IMR-90 (cell line): ENCODE measurements around the gene NKX6-1. TPM values are rescaled to one million over a fixed set of nuclear protein-coding genes. Genes with fewer than 3 reads are reported as not detected.

ENCODE experiments used
- ATAC-seq: fragments of 200-7000 bp; cut with Tn5 transposase; 2 replicates; pipeline ENCODE4 v1.9.1; 2020; ENCODE audit warnings: low read depth, mild to moderate bottlenecking, moderate library complexity
- BruUV-seq: library from RNA; stranded (reverse); fragments of 400-500 nt; replicated peaks from 2 replicates; lab custom pipeline; 2021; lab: Mats Ljungman, UMichigan
- CTCF ChIA-PET: fragments of 300-600 bp; formaldehyde crosslinking; extraction: SDS; loops from one replicate; lab custom pipeline; 2021; ENCODE audit warnings: antibody characterized with exemption; lab: Yijun Ruan, JAX
- POLR2A ChIA-PET: fragments of 300-600 bp; sonication (Branson Sonifier 250); formaldehyde crosslinking; loops from one replicate; lab custom pipeline; 2022; ENCODE audit warnings: antibody characterized with exemption; ENCODE audit not compliant: unreplicated experiment; lab: Charles Lee
- DNase-seq: peaks from one replicate; pipeline ENCODE4 v3.0.0; 2013
- H2AFZ ChIP-seq: replicated peaks from 2 replicates; pipeline ENCODE3; 2013; ENCODE audit warnings: low read length, mild to moderate bottlenecking; ENCODE audit not compliant: poor library complexity
- H2AK5ac ChIP-seq: 2 replicates; pipeline ENCODE4 v1.6.1; 2013; ENCODE audit warnings: low read depth, low read length, inconsistent platforms
- H2AK9ac ChIP-seq: replicated peaks from 2 replicates; pipeline ENCODE3; 2013; ENCODE audit warnings: mild to moderate bottlenecking, low read depth, low read length, moderate library complexity; ENCODE audit not compliant: poor library complexity
- H2BK120ac ChIP-seq: 2 replicates; pipeline ENCODE4 v1.6.1; 2013; ENCODE audit warnings: low read depth, low read length, inconsistent platforms
- H2BK15ac ChIP-seq: 3 replicates; pipeline ENCODE4 v1.6.1; 2013; ENCODE audit warnings: low read depth, low read length, inconsistent platforms
- H2BK20ac ChIP-seq: 2 replicates; pipeline ENCODE4 v1.6.1; 2013; ENCODE audit warnings: low read depth, mild to moderate bottlenecking, inconsistent platforms, low read length, moderate library complexity
- H2BK5ac ChIP-seq: 2 replicates; pipeline ENCODE4 v1.6.1; 2013; ENCODE audit warnings: mild to moderate bottlenecking, low read depth, low read length, inconsistent platforms; ENCODE audit not compliant: poor library complexity, severe bottlenecking
- H3K14ac ChIP-seq: replicated peaks from 2 replicates; pipeline ENCODE4 v1.6.1; 2013; ENCODE audit warnings: low read depth, low read length, inconsistent platforms
- H3K18ac ChIP-seq: 2 replicates; pipeline ENCODE4 v1.6.1; 2013; ENCODE audit warnings: low read depth, low read length, control low read depth
- H3K23ac ChIP-seq: 2 replicates; pipeline ENCODE4 v1.6.1; 2013; ENCODE audit warnings: low read depth, low read length, inconsistent platforms
- H3K27ac ChIP-seq: 2 replicates; pipeline ENCODE4 v1.5.1; 2013; ENCODE audit warnings: mild to moderate bottlenecking, control low read depth, low read length; ENCODE audit not compliant: insufficient read depth
- H3K27me3 ChIP-seq: 2 replicates; pipeline ENCODE4 v1.6.1; 2013; ENCODE audit warnings: low read length; ENCODE audit not compliant: control insufficient read depth, insufficient read depth
- H3K36me3 ChIP-seq: 2 replicates; pipeline ENCODE4 v1.6.1; 2013; ENCODE audit warnings: low read length, mixed read lengths; ENCODE audit not compliant: control insufficient read depth, insufficient read depth
- H3K4ac ChIP-seq: 2 replicates; pipeline ENCODE4 v1.6.1; 2013; ENCODE audit warnings: low read depth, low read length, inconsistent platforms
- H3K4me1 ChIP-seq: 2 replicates; pipeline ENCODE4 v1.6.1; 2013; ENCODE audit warnings: low read length, mixed read lengths; ENCODE audit not compliant: control insufficient read depth, insufficient read depth
- H3K4me2 ChIP-seq: 2 replicates; pipeline ENCODE4 v1.6.1; 2013; ENCODE audit warnings: low read depth, mild to moderate bottlenecking, control low read depth, low read length, moderate library complexity
- H3K4me3 ChIP-seq: 2 replicates; pipeline ENCODE4 v1.5.1; 2013; ENCODE audit warnings: low read depth, mild to moderate bottlenecking, control low read depth, low read length, moderate library complexity; ENCODE audit not compliant: insufficient read depth
- H3K56ac ChIP-seq: 2 replicates; pipeline ENCODE4 v1.6.1; 2013; ENCODE audit warnings: low read length, inconsistent platforms; ENCODE audit not compliant: insufficient read depth; ENCODE audit errors: extremely low read depth
- H3K79me1 ChIP-seq, 2 experiments: 2 replicates each; pipeline ENCODE4 v1.6.1; 2013; ENCODE audit warnings: low read length in 2 of 2, inconsistent platforms in 1 of 2, low read depth in 1 of 2
- H3K9ac ChIP-seq: 2 replicates; pipeline ENCODE4 v1.6.1; 2013; ENCODE audit warnings: low read depth, low read length, control low read depth
- H3K9me1 ChIP-seq: 2 replicates; pipeline ENCODE4 v1.6.1; 2013; ENCODE audit warnings: low read length, inconsistent platforms; ENCODE audit not compliant: insufficient read depth
- H3K9me3 ChIP-seq: 2 replicates; pipeline ENCODE4 v1.6.1; 2013; ENCODE audit warnings: low read length; ENCODE audit not compliant: control insufficient read depth, insufficient read depth
- H4K20me1 ChIP-seq: 2 replicates; pipeline ENCODE4 v1.6.1; 2013; ENCODE audit warnings: low read length, inconsistent platforms; ENCODE audit not compliant: insufficient read depth
- H4K5ac ChIP-seq: 2 replicates; pipeline ENCODE4 v1.6.1; 2013; ENCODE audit warnings: mild to moderate bottlenecking, low read depth, low read length, control low read depth
- H4K8ac ChIP-seq, 2 experiments: 2 replicates each; pipeline ENCODE4 v1.6.1; 2013; ENCODE audit warnings: low read depth in 2 of 2, low read length in 2 of 2, control low read depth in 1 of 2, inconsistent platforms in 1 of 2
- H4K91ac ChIP-seq: 2 replicates; pipeline ENCODE4 v1.6.1; 2013; ENCODE audit warnings: low read depth, low read length, inconsistent platforms; ENCODE audit not compliant: insufficient read depth
- BHLHE40 ChIP-seq: fragments of 150-350 bp; IDR thresholded peaks from 2 replicates; pipeline ENCODE4 v1.6.1; 2016; ENCODE audit warnings: mild to moderate bottlenecking, low read depth, low read length
- CEBPB ChIP-seq: IDR thresholded peaks from 2 replicates; pipeline ENCODE4 v1.6.1; 2012; ENCODE audit warnings: low read depth, low read length, improper control_type of control experiment
- CHD1 ChIP-seq: IDR thresholded peaks from 2 replicates; pipeline ENCODE4 v1.6.1; 2012; ENCODE audit warnings: low read depth, low read length, improper control_type of control experiment
- CTCF ChIP-seq: conservative IDR thresholded peaks from 2 replicates; pipeline ENCODE4 v1.5.1; 2012; ENCODE audit warnings: mild to moderate bottlenecking, low read depth, low read length, improper control_type of control experiment
- ELK1 ChIP-seq: fragments of 150-350 bp; IDR thresholded peaks from 2 replicates; pipeline ENCODE4 v1.6.1; 2016; ENCODE audit warnings: low read depth, mild to moderate bottlenecking, low read length, moderate library complexity, borderline replicate concordance
- FOS ChIP-seq: fragments of 150-350 bp; IDR thresholded peaks from 2 replicates; pipeline ENCODE4 v1.6.1; 2016; ENCODE audit warnings: low read depth, low read length
- MAFK ChIP-seq: IDR thresholded peaks from 2 replicates; pipeline ENCODE4 v1.6.1; 2012; ENCODE audit warnings: low read depth, low read length, improper control_type of control experiment
- MAZ ChIP-seq: IDR thresholded peaks from 2 replicates; pipeline ENCODE4 v1.6.1; 2012; ENCODE audit warnings: low read depth, mild to moderate bottlenecking, low read length, improper control_type of control experiment, moderate library complexity, borderline replicate concordance
- MXI1 ChIP-seq: IDR thresholded peaks from 2 replicates; pipeline ENCODE4 v1.6.1; 2012; ENCODE audit warnings: low read depth, mild to moderate bottlenecking, low read length, moderate library complexity, borderline replicate concordance
- NFE2L2 ChIP-seq: fragments of 150-350 bp; IDR thresholded peaks from 2 replicates; pipeline ENCODE4 v1.6.1; 2016; ENCODE audit warnings: low read depth, mild to moderate bottlenecking, low read length
- POLR2A ChIP-seq: IDR thresholded peaks from 2 replicates; pipeline ENCODE4 v1.6.1; 2012; ENCODE audit warnings: mild to moderate bottlenecking, low read depth, low read length
- RAD21 ChIP-seq: IDR thresholded peaks from 2 replicates; pipeline ENCODE4 v1.6.1; 2012; ENCODE audit warnings: low read length, improper control_type of control experiment
- RCOR1 ChIP-seq: IDR thresholded peaks from 2 replicates; pipeline ENCODE4 v1.6.1; 2012; ENCODE audit warnings: mild to moderate bottlenecking, low read length, improper control_type of control experiment; ENCODE audit not compliant: insufficient replicate concordance
- RFX5 ChIP-seq: IDR thresholded peaks from 2 replicates; pipeline ENCODE4 v1.8.0; 2012; ENCODE audit warnings: low read depth, mild to moderate bottlenecking, low read length, moderate library complexity
- SMC3 ChIP-seq: fragments of 150-350 bp; IDR thresholded peaks from 2 replicates; pipeline ENCODE4 v1.6.1; 2016; ENCODE audit warnings: low read depth, mild to moderate bottlenecking, antibody characterized with exemption, low read length, moderate library complexity
- USF2 ChIP-seq: fragments of 150-350 bp; IDR thresholded peaks from 2 replicates; pipeline ENCODE4 v1.6.1; 2017; ENCODE audit warnings: mild to moderate bottlenecking, antibody characterized with exemption, low read length, low read depth
- dilution Hi-C: fragments of 300-500 bp; cut with HindIII; formaldehyde crosslinking; loops from one replicate; pipeline ENCODE4 v1.14.3; 2018; ENCODE audit warnings: low sequenced_read_pairs; ENCODE audit not compliant: unreplicated experiment
- in situ Hi-C: fragments of 300-500 bp; cut with MboI; formaldehyde crosslinking; loops from 3 replicates; pipeline ENCODE4 v1.14.3; 2019; ENCODE audit warnings: low sequenced_read_pairs, inconsistent platforms, mixed read lengths
- intact Hi-C: fragments of 100-400 bp; cut with micrococcal nuclease; formaldehyde crosslinking; loops from 2 replicates; pipeline ENCODE4 v1.10.0; 2022
- polyA plus RNA-seq, 3 experiments: library from polyadenylated mRNA; depleted of rRNA; stranded (reverse); fragments of >200 nt; gene quantifications; 2 replicates each; pipeline ENCODE4 v1.2.3, GENCODE V29; 2012; ENCODE audit warnings: low replicate concordance in 1 of 3
- total RNA-seq: library from RNA; depleted of rRNA; stranded (reverse); fragments of >200 nt; gene quantifications from 2 replicates; pipeline ENCODE4 v1.2.3, GENCODE V29; 2012

Gene NKX6-1
- total and polyA plus RNA-seq, 2 of the 4 experiments (the other 2 are of a cell fraction): under 0.01 to 0.24 TPM

- H3K4ac ChIP-seq: no peak overlapping the region
- no peak overlapping the region for H2AK9ac ChIP-seq
- ChIA-PET CTCF (no interaction called here), POLR2A (no interaction called here)
- no peak overlapping the region for H3K23ac ChIP-seq
- no peak for DNase-seq
- no peak overlapping the region for H3K56ac ChIP-seq
- H4K8ac ChIP-seq: no peak overlapping the region
- intact Hi-C loops (no loop called here), dilution Hi-C loops (no loop called here), in situ Hi-C loops (no loop called here)
- BruUV-seq: no TSS peak
- H3K79me1 ChIP-seq: no peaks in the 10 kb centered on the region
- H3K9me3 ChIP-seq: no peaks in the 10 kb centered on the region
- H2AK5ac ChIP-seq: no peak overlapping the region
- ATAC-seq: no peak
- no peak overlapping the region for H3K9ac ChIP-seq
- no peaks in the 10 kb centered on the region for H3K36me3 ChIP-seq
- no peak overlapping the region for H2BK5ac ChIP-seq
- H4K5ac ChIP-seq: no peak overlapping the region
- no peak overlapping the region for H2BK120ac ChIP-seq
- no peak overlapping the region for H2BK15ac ChIP-seq
- no peaks in the 10 kb centered on the region for H3K27me3 ChIP-seq
- no peak overlapping the region for H2BK20ac ChIP-seq
- H2AFZ ChIP-seq: no peak overlapping the region
- H3K27ac ChIP-seq: no peak overlapping the region
- H3K4me1 ChIP-seq: no peaks in the 10 kb centered on the region
- no peak overlapping the region for H3K4me2 ChIP-seq
- no peak overlapping the region for H3K4me3 ChIP-seq
- no peaks in the 10 kb centered on the region for H4K20me1 ChIP-seq
- no peak overlapping the region for H4K91ac ChIP-seq
- no peaks in the 10 kb centered on the region for H3K9me1 ChIP-seq
- H3K14ac ChIP-seq: no peak overlapping the region
- H3K18ac ChIP-seq: no peak overlapping the region
- TF ChIP-seq MXI1 (no peak), BHLHE40 (no peak), RAD21 (no peak), NFE2L2 (no peak), CTCF (no peak), RFX5 (no peak), CEBPB (no peak), RCOR1 (no peak), SMC3 (no peak), ELK1 (no peak), USF2 (no peak), POLR2A (no peak), CHD1 (no peak), FOS (no peak), MAZ (no peak), MAFK (no peak)
Observed at GRCh38 chr4:84472154-84472553, 26.9 kb downstream of the NKX6-1 start.
